HG02571 (cell line): ENCODE measurements around the gene ENTREP1.
"Not testable (repeated sequence)": the region's sequence is repeated elsewhere in the genome, so short reads cannot be mapped to it uniquely, and the experiment has no call there.

ENCODE experiments used
- ATAC-seq: cut with Tn5 transposase; IDR thresholded peaks from one replicate; pipeline ENCODE4 v1.9.1; 2021; ENCODE audit warnings: mild to moderate bottlenecking, moderate library complexity; ENCODE audit not compliant: unreplicated experiment

The ENTREP1 gene, protein sequence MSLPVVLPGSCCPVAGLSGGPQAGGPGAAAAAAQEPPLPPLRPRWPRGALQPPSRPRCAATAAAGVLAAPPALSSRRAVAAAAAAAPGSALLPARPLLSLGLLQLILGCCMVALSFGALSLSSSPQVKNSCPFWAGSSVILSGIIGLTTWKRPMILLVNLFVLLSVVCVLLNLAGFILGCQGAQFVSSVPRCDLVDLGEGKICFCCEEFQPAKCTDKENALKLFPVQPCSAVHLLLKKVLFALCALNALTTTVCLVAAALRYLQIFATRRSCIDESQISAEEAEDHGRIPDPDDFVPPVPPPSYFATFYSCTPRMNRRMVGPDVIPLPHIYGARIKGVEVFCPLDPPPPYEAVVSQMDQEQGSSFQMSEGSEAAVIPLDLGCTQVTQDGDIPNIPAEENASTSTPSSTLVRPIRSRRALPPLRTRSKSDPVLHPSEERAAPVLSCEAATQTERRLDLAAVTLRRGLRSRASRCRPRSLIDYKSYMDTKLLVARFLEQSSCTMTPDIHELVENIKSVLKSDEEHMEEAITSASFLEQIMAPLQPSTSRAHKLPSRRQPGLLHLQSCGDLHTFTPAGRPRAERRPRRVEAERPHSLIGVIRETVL

DNA sequence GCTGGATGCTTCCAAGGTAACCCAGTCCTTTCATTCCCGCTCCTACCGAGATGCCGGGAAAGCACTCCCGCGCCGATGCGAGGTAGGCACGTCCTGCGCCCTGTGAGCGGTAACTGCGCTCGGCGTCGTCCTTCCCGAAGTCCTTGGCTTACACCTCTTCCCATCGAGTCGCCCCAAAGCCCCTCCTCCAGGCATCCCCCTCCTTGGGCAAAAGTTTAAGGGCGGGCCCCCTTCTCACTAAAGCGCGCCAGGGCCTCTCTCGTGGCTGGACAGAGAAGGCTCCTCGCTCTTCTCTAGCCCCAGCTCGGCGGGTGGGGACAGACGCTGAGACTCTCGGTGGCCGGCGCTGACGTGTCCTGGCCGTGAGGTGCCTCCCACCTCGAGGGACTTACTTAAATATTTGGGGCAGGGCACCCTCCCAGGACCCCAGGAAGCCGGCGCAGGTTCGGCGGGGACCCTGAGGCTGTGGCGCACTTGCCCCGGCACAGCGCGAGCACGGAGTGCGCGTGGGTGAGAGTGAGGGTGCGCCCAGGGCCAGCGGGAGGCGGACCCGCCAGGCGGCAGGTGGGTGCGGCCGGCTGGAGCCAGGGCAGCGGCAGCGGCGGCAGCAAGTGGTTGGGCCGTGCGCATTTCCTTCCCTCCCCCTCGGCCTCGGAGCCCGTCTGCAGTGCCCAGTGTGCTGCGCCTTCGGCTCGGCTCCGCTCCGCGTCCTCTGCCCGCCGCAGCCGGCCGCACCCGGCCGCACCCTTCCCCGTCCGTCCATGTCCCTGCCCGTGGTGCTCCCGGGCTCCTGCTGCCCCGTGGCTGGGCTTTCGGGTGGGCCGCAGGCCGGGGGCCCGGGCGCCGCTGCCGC is at the start of gene ENTREP1:
ENTREP1 (plus strand) TSS at position 667 of the 853 bp plus-strand sequence; CDS start at position 762, 95 bp downstream.
- no peak for ATAC-seq

DNA sequence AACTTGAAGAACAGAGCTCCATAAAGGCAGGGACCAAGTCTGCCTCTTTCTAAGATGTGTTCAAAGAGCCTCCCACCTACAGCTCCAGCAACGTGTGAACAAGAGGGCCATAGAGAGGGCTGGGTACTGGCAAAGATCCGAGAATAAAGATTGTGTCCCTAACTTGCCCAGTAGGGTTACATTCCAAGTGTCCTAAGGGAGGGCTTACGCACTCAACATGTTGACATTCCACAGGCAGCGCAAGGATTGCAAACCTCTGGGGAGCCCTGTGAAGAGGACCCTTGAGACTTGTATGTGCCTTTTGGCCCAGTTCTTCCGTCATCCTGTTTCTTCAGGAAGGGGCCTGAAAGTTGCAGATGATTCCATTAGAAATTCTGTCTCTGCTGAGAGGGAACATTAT is 48.2 kb upstream of the ENTREP1 start:
- no peak for ATAC-seq

DNA sequence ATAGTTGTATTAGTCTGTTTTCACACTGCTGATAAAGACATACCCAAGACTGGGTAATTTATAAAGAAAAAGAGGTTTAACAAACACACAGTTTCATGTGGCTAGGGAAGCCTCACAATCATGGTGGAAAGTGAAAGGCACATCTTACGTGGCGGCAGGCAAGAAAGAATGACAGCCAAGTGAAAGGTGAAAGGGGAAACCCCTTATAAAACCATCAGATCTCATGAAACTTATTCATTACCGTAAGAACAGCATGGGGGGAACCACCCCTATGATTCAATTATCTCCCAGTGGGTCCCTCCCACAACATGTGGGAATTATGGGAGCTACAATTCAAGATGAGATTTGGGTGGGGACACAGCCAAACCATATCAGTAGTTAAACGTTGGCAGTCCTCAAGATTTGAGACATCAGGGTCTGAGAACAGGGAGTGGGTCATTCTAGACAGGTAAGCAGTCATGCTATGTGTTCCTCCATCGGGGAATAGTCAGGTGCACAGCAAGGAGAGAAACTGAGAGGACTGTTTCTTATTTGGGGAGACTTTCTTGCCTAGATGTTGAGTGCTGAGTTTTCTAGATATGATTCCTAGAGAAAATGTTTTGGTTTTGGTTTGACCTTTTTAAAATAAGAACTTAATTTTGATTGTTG is 45.8 kb upstream of the ENTREP1 start:
- ATAC-seq: no peak

DNA sequence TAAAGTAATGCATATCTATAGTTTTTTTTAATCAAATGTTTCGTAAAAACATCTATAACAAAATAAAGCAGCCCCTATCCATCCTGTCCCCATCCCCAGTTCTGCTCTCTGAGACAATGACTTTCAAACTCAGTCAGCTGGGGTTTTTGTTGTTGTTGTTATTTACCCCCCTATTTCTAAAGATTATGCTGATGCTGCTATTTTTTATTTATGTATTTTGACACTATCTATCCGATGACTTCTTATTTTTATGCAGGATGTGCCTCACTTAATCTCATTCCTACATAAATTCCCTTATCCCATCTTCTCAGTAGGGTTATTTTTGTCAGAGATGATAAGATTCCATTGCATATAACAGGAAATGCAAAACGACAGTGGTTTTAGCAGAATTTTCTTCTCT is 45.3 kb upstream of the ENTREP1 start:
- no peak for ATAC-seq

DNA sequence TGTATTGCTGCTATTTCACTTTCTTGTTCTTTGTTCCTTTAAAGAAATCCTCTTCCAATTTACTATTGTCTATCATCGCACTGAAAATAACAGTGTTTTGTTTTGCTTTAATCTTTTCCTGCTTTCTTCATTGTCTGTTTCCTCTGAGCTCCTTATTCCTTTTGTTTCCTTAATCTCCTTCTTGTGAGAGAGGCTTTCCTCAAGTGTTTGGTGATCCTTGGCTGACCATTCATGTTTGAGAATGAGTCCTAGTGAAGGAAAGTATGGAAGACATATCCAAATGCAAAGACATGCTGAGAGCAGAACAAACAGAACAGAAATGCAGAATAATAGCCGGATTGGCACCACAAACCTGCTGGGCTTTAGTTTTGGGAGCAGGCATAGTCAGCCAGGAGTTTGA is 42.0 kb upstream of the ENTREP1 start:
- no peak for ATAC-seq

DNA sequence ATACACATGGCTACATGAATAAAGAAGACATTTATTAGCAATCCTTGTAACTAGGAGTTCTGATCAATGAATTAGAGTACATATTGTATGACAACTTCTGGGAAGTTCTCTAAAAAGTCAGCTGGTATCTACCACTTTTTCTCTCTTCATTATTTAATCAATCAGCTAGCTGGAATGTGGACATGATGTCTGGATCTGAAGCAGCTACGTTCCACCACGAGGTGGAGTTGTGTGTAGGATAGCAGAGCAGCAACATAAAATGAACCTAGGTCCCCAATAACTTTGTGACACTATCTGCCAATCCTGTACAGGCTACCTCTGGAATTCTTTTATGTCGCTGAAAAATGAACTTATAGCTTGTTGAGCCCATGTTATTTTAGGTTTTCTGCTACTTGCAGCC is 32.9 kb upstream of the ENTREP1 start:
- ATAC-seq: no peak

DNA sequence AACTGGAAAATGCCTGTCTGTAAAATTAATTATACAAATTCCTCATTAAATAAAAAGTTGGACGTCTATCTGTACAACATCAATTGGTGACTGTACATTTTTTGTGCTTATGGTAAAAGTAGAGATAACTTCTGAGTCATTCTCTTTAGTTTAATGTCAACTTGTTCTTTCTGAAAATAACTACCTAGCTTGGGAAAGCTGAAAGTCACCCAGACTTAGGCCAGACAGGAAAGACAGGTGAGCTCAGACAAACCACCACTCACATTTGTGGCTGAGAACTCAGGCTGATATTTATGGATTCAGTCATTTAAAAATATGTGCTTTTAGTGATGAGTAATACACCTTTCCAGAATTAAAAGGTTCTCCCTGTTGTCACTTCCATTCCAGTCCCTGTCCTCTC is 31.9 kb upstream of the ENTREP1 start:
- no peak for ATAC-seq

DNA sequence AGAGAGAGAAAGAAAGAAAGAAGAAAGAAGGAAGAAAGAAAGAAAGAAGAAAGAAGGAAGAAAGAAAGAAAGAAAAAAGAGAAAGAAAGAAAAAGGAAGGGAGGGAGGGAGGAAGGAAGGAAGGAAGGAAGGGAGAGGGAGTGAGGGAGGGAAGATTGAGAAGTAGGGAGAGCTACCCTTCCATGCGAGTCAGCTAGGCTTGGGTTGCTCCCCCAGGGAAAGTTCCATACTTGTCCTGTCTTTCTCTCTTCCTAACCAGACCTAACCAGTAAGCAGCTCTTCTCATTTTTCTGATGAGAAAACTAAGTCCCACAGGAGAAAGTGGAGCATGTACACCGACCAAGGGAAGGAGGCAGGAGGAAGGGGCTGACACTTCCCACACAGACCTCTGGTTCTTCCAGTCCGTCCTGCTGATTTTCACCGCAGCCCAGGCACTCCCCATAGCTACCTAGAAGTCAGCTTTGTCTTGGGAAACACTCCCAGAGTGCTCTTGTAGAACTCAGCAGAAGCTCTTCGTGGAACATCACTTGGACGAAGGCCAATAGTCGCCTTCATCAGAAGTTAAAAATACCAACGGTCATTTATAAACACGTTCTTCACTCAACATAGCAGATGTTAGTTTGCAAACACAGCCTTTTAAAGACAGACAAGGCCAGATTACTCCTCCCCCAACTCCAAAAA is 29.0 kb upstream of the ENTREP1 start:
- ATAC-seq: no peak

DNA sequence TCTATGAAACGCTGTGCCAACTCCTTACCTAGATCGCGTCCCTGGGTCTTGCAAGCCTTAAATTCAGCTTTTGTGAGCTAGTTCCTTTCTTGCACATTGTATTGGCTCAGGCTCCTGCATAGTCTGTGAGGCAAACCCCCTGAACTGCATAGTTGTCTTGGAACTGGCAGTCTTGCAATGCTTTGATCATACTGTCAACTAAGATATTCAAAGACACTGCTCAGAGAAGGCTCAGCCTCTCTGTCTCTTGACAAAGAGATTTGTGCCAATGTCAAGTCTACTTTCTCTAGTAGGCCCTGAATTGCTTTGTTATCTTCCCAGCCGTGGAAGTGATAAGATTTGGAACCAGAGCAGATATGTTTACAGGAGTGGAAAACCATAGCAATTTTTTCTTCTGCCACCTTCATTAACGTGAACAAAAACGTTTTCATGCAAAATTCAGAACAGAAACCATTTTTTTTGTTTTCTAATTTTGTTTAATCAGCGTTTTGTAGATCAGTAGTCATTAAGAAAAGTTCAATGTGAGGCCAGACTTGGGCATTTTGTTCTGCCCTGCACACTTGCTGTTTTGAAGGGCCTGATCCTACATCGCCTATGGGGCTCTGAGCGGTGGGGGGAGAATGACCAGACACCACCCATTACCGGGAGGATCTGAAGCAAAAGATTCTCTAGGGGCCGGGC is 27.6 kb upstream of the ENTREP1 start:
- no peak for ATAC-seq

DNA sequence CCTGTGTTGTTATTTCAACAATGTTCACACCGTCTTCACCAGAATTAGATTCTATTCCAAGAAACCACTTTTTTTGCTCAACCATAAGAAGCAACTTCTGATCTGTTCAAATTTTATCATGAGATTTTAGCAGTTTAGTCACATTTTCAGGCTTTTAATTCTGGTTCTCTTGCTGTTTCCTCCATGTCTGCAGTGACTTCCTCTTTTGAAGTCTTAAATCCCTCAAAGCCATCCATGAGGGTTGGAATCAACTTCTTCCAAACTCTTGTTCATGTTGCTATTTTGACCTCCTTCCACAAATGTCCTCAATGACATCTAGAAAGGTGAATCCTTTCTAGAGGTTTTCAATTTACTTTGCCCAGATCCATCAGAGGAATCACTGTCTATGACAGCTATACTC is 25.7 kb upstream of the ENTREP1 start:
- no peak for ATAC-seq

DNA sequence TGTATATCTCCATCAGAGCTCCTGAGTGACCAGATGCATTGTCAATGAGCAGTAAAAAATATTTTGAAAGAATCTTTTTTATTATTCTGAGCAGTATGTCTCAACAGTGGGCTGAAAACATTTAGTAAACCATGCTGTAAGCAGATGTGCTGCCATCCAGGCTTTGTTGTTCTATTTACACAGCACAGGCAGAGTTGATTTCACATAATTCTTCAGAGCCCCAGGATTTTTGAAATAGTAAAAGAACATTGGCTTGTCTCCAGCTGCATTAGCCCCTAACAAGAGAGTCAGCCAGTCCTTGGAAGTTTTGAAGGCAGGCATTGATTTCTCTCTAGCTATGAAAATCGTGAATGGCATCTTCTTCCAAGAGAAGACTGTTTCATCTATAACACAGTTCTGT is 25.2 kb upstream of the ENTREP1 start:
- ATAC-seq: no peak

DNA sequence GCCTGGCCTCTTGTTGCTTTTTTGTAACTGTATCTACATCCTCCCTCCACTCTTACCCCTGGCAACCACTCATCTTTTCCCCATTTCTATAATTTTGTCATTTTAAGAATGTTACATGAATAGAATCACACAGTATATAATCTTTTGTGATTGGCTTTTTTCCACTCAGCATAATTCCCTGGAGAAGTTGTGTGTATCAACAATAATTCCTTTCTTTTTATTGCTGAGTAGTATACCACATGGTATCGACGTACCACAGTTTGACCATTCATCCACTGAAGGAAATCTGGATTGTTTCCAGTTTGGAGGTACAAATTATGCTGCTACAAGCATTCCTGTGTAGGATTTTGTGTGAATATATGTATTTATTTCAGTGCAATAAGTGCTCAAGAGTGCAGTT is 21.7 kb upstream of the ENTREP1 start:
- ATAC-seq: no peak

DNA sequence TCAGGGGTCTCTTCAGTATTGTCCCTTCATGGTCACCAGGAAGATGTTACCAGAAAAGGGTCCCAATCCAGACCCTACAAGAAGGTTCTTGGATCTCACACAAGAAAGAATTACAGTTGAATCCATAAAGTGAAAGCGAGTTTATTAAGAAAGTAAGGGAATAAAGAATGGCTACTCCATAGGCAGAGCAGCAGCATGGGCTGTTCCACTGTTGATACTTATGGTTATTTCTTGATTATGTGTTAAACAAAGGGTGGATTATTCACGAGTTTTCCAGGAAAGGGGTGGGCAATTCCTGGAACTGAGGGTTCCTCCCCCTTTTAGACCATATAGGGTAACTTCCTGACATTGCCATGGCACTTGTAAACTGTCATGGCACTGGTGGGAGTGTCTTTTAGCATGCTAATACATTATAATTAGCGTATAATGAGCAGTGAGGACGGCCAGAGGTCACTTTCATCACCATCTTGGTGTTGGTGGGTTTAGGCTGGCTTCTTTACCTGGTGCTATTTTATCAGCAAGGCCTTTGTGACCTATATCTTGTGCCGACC is 18.0 kb upstream of the ENTREP1 start:
- ATAC-seq: not testable (repeated sequence)

DNA sequence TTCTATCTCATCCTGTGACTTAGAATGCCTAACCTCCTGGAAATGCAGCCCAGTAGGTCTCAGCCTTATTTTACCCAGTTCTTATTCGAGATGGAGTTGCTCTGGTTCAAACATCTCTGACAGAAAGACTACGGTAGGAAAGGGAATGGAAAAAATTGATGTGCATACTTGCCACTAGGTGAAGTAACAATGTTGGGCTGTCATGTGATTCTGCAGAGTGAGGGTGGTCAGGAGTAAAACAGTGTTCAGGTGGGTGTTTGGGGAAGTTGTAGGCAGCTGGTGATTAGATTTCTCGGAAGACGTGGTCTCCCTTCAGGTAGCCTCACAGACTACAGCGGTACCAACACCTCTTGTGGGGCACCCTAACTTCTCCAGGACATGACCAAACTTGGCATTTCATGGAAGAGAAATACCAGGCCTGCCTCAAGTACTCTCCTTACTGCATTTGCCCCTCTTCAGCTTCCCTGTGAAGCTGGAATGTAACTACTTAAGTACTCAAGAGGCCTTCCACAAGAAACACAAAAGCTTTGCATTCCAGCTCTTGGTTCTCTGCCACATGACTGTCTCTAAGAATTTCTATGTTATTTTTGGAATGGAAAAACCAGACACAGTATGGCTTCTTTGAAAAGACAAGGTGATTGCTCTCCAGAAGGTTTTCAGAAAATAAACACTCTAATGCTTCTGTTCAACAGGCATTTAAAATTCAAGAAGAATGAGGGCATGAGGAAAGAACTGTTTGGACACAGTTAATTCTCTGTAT is 17.4 kb upstream of the ENTREP1 start:
- no peak for ATAC-seq

DNA sequence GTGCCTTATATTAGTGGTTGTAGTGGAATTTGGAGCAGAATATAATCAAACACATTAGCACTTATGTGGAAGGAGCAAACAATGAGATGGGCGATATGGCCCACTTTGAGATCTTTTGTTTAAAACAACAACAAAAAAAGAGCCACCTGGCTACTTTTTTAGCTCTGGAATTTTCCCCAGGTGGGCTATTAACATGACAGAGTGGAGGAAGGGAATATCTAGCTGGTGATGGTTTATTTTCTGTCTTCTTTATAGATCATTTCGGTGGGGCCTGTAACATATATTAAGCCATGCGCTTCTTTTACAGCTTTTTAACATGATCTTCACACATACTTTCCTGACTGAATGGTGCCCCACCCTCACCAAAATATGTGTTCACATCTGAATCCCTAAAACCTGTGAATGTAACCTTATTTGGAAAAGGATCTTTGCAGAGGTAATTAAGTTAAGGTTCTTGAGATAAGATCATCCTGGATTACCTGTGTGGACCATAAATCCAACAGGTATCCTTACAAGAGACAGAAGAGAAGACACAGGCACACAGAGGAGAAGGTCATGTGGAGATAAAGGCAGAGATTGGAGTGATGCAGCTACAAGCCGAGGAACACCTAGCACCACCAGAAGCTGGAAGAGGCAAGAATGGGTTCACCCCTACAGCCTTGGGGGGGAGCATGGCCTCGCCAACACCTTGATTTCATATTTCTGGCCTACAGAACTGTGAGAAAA is 16.6 kb upstream of the ENTREP1 start:
- no peak for ATAC-seq

DNA sequence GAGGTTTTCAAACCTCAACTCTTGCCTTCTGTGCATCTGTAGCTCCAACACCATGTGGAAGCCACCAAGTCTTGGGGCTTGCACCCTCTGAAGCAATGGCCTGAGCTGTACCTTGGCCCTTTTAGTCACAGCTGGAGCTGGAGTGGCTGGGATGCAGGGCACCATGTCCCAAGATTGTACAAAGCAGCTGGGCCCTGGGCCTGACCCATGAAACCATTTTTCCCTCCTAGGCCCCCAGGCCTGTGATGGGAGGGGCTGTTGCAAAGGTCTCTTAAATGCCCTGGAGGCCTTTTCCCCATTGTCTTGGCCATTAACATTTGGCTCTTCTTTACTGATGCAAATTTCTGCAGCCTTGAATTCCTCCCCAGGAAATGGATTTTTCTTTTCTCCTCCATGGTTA is 11.8 kb upstream of the ENTREP1 start:
- ATAC-seq: no peak

DNA sequence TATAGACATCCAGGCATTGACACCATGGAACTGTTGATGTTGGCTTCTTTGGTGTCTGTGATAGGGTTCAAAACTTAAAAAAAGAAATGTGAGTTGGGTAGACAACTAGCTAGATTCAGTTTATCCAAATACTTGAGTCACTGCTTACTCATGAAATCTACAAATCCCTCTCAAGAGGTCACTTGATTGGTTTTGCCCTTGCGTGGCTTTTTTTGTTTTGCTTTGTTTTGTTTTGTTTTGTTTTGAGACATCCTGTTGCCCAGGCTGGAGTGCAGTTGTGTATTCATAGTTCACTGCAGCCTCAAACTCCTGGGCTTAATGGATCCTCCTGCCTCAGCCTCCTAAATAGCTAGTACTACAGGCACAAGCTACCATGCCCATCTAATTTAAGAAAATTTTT is 10.5 kb upstream of the ENTREP1 start:
- no peak for ATAC-seq

DNA sequence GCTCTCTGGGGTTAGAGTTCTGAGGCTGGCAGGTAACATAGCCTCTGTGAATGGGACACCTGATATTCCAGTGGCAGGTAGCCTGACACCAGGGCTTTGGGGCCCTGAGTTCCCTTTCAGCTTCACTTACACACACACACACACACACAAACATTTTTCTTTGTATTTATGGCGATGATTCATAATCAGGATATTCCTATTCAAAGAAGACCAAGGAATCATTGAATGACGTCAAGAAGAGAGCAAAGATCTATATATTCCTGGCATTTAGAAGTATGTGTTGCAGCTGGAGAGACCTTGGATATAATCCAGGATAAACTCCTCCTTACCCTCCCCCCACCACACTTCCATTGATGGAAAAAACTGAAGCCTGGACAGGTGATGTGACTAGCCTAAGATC is 7.9 kb upstream of the ENTREP1 start:
- no peak for ATAC-seq
